Cerebellar nuclear complex (tissue), 1 donor: ENCODE measurements around the gene AGAP1.
"Not testable (repeated sequence)": the region's sequence is repeated elsewhere in the genome, so short reads cannot be mapped to it uniquely, and the experiment has no call there.

Experiments
- DNase-seq, 2 experiments: peaks; one replicate each; lab custom pipeline; 2025; lab: John Stamatoyannopoulos, UW

AGAP1 gene

GRCh38 chr2:235592430-235592829 is 98.6 kb downstream of the AGAP1 start:
- no peak for DNase-seq

GRCh38 chr2:235592836-235593235 is 99.0 kb downstream of the AGAP1 start:
- DNase-seq = no peak

GRCh38 chr2:235594041-235594440 is 100.2 kb downstream of the AGAP1 start:
- peak in 1 of 2 experiments; percentile 25 for DNase-seq

GRCh38 chr2:235594964-235595363 is 101.1 kb downstream of the AGAP1 start:
- no peak for DNase-seq

GRCh38 chr2:235595422-235596010 is 101.7 kb downstream of the AGAP1 start:
- peak in 1 of 2 experiments; percentile 25 for DNase-seq

- no peak for DNase-seq
These were observed 102.4 kb downstream of the AGAP1 start for GRCh38 chr2:235596272-235596671.

GRCh38 chr2:235597081-235597615 is 103.3 kb downstream of the AGAP1 start:
- DNase-seq = no peak

- no peak for DNase-seq
These were observed 104.2 kb downstream of the AGAP1 start for GRCh38 chr2:235598026-235598425.

GRCh38 chr2:235598532-235599531 is 105.0 kb downstream of the AGAP1 start:
- no peak for DNase-seq

GRCh38 chr2:235599596-235600338 is 105.9 kb downstream of the AGAP1 start:
- no peak for DNase-seq

GRCh38 chr2:235600406-235600805 is 106.6 kb downstream of the AGAP1 start:
- DNase-seq = no peak

- no peak for DNase-seq
These were observed 107.1 kb downstream of the AGAP1 start for GRCh38 chr2:235600926-235601325.

GRCh38 chr2:235601960-235602704 is 108.3 kb downstream of the AGAP1 start:
- no peak for DNase-seq

GRCh38 chr2:235602971-235603370 is 109.1 kb downstream of the AGAP1 start:
- DNase-seq = not testable (repeated sequence)

- no peak for DNase-seq
These were observed 109.8 kb downstream of the AGAP1 start for GRCh38 chr2:235603659-235604058.

- DNase-seq = peak; percentile 23 to 87
These were observed 111.6 kb downstream of the AGAP1 start for GRCh38 chr2:235605312-235606003.

GRCh38 chr2:235606004-235606715 is 112.3 kb downstream of the AGAP1 start:
- DNase-seq = no peak

- no peak for DNase-seq
These were observed 113.8 kb downstream of the AGAP1 start for GRCh38 chr2:235607546-235608199.

GRCh38 chr2:235608200-235608887 is 114.5 kb downstream of the AGAP1 start:
- peak in 1 of 2 experiments; percentile 39 for DNase-seq
